GM21447 (cell line): ENCODE data around the gene CSTPP1.

Source experiments
- ATAC-seq: cut with Tn5 transposase; IDR thresholded peaks from one replicate; pipeline ENCODE4 v1.9.1; 2021; ENCODE audit not compliant: unreplicated experiment

The CSTPP1 gene, protein sequence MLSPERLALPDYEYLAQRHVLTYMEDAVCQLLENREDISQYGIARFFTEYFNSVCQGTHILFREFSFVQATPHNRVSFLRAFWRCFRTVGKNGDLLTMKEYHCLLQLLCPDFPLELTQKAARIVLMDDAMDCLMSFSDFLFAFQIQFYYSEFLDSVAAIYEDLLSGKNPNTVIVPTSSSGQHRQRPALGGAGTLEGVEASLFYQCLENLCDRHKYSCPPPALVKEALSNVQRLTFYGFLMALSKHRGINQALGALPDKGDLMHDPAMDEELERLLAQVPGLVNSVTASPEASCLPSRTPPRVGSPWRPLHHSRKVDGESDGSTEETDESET

DNA sequence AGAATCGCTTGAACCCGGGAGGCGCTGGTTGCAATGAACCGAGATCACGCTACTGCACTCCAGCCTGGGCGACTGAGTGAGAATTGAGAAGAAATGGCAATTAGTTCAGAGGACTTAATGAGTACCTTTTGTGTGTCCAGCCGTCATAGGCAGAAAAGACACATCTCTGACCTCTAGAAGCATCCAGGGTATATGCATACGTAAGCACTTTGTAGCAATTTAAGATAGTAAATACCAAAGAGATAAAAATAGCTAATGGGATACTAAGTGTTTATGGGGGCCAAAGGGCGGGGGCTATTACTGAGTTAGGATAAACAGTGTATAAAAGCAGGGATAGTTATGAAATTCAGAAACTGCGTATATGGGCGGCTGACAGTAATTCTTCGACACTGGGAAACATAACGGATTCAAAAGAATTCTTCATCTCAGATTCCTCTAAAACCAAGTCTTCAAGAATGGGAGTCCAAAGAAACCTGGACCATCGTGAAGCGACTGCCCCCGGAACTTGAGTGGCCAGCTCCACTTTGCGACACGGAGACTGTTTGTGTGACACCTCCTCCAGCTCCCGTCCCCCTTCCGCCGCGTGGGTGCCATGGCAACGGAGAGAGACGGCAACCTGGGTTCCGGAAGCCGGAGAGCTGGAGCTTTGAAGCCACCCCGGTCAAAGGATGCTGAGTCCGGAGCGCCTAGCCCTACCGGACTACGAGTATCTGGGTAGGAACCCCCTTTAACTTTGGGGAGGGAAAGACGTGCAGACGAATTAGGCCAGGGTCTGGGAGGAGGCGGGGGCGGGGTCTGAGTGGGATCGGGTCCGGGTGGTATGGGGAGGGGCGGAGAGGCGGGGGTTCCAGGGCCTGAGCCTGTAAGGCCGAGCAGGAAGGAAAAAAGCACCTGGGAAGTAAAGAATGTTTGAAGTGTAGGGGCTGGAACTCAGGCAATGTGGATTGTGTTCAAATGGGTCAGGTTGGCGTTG is at the start of gene CSTPP1:
CSTPP1 (plus strand) TSS at position 624 of the 973 bp plus-strand sequence; CDS start at position 669, 45 bp downstream.
- ATAC-seq: peak; percentile 89

DNA sequence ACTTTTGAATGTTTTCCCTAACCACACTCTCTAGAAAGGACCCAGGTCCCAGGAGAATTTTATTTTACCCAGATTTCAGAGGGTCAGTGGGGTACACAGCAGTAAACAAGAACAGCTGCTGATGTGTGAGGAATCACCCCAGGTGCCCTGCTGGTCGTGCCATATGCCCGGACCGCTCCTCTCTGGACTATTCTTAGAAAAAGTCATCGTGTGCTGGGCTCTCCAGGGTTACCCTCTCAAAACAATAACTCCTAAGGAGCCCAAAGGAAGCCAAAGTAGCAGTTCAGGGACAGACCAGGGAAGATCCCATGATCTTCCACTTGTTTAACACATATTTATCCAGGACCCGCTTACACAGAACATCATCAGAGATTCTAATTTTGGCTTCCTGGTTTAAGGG is 47.9 kb upstream of the CSTPP1 start:
- ATAC-seq: no peak

DNA sequence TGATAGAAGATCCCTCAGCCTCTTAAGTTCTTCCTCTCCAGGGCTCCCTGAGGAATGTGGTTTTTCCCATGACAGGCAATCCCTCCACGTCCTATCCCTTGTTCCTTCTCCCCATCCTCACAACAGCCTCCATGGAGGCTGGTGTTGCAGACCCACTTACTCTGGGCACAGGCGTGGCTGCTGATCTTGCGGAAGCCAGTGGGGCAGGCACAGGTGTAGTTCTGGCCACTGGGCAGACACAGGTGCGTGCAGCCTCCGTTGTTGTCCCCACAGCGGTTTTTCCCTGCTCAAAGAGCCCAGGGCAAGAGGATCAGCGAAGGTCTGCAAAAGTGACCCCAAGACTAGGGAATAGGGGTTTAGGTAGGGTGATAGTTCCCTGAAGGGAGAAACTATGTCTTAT is 47.3 kb upstream of the CSTPP1 start:
- no peak for ATAC-seq

DNA sequence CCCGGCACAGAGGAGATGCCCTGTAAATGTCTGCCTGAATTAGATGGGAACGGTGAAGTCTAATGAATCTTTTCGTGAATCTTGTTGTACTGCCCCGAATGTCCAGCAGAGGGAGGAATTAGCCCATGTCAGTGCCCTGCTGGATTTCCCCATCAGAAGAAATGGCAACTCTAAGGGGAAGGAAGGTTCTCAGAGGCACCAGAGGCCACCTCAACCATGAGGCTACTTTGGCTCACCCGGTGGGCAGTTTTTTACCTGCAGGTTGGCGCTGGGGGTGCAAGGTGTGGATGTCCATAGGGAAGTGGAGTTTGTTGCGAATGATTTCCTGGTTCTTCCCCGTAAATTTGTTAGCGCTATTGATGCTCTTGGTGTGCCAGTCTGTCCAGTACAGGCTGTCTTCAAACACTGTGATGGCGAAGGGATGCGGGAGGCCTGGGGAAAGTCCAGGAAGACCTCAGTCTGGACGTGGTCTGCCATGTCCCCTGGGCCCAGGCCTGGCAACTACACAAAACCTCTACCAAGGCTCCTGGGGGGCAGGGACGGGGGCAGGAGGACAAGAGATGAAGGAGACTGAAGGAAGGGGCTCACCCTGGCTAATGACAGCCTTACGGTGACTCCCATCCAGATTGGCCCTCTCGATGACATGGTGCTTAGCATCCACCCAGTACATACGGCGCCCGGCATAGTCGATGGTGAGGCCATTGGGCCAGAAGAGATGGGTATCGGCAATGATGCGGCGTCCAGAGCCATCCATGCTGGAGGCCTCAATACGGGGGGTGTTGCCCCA is 46.7 kb upstream of the CSTPP1 start:
- ATAC-seq: no peak

DNA sequence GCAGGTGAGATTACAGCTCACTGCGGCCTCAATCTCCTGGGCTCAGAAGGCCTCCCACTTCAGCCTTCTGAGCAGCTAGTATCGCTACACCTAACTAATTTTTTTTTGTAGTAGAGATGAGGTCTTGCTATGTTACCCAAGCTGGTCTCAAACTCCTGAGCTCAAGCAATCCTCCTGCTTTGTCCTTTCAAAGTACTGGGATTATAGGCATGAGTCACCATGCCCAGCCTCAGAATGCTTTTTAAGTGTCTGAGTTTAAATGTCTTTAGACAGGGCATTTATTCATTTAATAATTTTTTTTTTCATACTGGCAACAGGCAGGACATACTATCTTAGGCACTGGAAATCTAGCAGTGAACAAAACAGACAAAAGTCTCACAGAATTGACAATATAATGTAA is 45.9 kb upstream of the CSTPP1 start:
- ATAC-seq: no peak

DNA sequence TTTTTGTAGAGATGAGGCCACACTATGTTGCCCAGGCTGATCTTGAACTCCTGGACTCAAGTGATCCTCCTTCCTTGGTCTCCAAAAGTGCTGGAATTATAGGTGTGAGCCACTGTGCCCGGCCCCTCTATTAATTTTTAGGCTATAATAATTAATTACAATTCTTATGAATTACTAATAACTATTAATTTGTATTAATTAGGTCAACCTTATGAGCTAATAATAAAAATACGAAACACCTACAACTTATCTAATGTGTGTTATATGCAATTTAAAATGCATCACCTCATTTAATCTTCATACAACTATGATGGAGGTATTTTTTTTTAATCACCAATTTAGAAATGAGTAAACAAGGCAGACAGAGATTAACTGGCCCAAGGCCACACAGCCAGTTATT is 44.5 kb upstream of the CSTPP1 start:
- ATAC-seq: no peak

DNA sequence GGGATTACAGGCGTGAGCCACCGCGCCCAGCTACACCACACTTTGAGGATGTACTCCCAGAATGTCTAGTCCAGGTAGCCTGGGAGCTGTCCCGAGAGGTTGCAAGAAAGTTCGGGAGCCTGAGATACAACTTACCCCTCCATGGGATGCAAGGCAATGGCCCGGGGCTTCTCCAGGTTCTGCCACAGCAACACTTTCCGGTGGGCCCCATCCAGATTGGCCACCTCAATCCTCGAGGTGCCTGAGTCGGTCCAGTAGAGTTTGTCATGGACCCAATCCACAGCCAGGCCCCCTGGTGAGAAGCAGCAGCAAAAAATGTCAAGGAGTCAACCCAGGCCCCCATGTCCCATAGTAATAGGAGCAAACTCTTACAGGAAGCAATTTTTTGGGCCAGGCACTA is 43.7 kb upstream of the CSTPP1 start:
- no peak for ATAC-seq

DNA sequence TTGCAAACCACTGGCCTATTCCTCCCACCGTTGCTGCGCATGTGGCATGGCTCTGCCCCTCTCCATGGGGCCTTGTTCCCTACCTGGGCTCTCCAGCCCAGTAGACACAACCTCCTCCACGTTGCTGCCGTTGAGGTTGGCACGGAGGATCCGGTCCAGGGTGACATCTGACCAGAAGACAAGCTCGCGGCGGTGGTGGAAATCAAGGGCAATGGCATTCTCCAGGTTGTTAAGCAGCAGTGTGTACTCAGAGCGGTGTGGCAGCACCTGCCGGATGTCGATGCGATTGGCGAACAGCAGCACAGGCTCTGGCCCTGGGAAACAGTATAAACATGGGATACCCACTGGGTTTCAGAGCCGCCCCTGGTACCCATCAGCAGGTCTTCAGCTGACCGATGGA is 42.1 kb upstream of the CSTPP1 start:
- ATAC-seq: no peak

DNA sequence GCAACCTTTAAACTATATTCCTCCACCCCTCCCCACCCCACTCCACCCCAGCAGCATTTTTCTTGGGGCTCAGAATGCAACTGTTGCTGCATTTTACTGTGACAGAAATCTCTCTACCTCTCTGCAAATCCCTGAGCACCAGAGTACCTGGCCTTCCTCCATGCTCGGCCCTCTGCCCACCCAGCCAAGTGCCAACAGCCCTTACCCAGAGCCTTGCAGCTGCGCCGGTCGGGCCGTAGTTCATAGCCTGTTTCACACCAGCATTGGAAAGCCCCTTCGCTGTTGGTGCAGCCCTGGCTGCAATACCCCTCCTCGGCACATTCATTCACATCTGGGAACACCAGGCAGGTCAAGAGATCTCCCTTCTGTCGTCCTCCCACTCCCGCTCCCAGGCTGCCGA is 41.6 kb upstream of the CSTPP1 start:
- ATAC-seq: no peak

DNA sequence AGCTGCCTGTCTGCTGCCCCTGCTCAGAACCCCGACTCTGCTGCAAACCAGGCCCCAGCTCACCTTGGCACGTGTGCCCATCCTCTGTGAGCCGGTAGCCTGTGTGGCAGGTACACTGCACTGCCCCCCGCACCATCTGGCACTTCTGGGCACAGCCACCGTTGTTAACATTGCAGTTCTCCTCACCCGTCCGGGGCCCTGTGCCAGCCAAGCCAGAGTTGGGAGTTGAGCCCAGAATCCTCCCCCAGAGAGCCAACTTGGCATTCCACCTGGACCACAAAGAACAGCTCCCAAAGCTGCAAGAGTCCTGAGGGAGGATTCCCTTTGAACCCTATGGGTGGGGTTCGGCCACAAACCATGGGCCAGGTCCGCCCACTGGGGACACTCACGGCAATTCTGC is 40.7 kb upstream of the CSTPP1 start:
- no peak for ATAC-seq

DNA sequence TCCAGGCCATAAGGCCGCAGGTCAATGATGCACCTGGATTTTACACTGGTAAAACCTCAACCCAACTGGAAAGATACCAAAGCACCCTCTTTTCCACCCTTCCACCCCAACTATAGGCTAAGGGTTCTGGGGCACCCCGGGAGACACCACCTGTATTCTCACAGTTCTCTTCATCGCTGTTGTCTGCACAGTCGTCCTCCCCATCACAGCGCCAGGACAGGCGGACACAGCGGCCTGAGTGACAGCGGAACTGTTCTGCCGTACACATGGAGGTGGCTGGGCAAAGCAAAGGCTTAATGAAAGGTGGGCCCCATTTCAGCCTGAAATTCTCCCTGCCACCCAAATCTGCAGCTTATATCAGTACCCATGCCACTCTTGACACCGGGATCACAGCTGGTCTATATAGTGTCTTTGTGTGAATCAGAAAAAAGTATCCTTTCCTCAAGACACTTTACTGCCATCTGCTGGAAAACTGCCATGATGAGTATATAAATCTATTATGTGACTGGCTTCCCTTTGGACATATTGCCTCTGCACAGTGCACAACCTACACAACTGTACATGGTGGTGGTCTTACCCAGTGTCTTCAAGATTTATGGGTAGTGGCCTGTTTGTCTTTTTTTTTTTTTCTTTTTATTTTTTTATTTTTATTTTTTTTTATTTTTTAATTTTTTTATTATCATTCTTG is 39.7 kb upstream of the CSTPP1 start:
- ATAC-seq: no peak

DNA sequence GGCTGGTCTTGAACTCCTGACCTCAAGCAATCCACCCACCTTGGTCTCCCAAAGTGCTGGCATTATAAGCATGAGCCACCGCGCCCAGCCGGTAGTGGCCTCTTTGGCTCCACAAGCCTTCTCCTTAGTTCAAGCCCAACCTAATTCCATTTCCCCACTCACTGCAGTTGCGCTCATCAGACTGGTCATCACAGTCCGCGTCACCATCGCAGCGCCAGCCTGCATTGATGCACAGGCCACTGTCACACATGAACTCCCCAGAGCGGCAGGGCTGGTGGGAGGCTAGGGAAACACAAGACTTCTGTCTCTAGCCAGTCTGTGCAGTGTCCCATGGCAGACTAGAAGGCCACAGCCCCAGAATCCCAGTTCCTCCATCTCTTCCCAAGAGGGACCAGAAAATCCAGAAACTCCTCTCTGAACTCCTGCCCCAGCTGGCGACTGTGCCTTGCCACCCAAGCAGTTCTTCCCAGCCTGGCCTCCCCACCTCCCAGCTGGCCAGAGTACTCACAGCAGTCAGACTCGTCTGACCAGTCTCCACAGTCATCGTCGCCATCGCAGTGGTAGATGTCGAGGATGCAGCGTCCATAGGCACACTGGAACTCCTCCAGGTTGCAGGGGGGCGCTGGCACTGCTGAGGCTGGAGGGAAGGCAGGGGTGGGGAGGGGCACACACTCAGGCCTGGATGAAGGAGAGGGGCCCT is 38.0 kb upstream of the CSTPP1 start:
- ATAC-seq: no peak

DNA sequence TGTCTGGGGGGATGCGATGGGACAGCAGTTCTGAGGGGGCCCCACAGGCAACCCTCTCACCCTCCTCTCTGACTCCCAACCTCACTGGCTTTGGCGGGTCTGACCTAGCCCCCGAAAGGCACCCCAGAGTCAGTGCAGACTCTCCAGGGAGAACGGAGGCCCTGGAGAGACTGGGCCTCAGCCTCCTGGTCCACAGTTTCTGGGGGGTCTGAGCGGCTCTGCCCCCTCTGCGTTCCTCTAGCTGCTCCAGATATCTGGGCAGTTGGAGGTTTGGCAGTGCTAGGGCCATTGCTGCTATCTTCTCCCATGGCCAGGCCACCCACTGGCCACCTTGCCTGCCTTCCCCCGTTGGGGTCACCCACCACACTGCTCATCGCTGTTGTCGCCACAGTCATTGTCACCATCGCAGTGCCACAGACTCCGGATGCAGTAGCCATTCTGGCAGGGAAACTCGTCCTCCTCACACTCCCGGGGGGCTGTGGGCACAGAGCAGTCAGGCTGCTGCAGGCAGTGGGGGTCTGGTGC is 37.0 kb upstream of the CSTPP1 start:
- ATAC-seq: no peak

DNA sequence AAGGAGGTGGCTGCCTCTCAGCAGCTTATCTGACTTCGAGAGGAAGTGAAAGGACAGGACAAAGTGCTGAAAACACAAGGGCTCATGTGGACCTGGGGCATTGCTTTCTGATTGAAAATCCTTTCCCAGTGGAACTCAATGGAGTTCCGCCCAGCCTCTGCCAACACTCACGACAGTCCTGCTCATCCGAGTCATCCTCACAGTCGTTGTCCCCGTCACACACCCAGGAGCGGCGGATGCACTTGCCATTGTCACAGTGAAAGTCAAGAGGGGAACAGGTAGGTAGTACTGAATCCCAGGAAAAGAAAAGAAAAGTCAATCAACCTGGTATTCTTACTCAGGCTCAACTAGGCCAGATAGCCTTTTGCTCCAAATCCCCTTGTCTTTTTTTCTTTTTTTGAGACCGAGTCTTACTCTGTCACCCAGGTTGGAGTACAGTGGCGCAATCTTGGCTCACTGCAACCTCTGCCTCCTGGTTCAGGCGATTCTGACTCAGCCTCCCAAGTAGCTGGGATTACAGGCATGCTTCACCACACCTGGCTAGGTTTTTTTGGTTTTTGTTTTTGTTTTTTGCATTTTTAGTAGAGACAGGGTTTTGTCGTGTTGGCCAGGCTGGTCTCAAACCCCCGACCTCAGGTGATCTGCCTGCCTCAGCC is 36.3 kb upstream of the CSTPP1 start:
- ATAC-seq: no peak

DNA sequence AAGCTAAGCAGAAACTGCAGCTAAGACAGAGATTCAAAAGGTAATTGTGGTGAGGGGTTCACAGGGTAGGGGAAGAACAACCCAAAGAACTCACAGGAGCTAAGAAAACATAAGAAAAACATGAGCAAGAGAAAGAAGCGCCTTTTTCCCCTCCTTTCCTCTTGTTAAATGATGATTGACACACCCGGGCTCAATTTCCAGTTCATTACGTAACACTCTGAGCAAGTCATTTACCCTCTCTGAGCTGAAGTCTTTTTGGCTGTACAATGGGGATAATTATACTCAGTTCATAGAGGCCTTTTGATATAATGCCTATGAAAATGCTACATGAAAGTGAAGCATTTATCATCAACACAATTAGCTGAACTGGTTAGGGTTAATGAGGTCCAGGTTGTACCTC is 35.4 kb upstream of the CSTPP1 start:
- ATAC-seq: no peak

DNA sequence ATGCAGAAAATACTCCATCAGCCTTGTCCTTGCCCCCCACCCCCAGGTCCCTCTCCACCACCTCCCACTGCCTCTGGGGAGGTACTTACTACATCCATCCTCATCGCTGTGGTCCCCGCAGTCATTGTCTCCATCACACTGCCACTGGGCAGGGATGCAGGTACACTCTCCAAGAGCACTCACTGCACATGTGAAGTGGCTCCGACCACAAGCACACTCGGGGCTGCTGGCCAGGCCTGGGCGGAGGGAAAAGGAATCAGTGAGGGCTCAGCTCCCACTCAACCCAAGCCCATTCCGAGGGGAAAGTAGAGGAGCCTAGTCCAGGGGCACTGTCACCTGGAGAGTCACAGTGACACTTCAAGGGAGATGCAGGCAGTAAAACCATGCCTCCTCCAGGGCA is 33.9 kb upstream of the CSTPP1 start:
- ATAC-seq: no peak

DNA sequence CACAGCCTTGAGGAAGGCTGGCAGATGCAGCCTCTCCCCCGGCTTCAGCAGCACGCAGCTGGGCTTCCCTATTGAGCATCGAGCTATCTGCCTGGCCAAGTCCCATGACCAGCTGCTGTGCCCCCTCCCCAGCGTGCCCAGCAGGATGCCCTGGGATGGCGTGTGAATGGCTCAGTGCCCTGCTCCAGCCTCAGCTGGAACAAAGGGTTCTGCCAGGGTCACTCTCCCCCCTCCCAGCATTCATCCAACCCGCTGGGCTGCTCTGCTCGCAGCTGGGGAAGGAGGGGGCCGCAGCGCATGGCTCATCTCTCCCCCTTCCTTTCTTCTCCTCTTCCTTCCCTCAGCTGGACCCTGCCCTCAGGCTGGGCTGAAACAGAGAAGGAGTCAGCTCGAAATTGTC is 32.7 kb upstream of the CSTPP1 start:
- no peak for ATAC-seq

DNA sequence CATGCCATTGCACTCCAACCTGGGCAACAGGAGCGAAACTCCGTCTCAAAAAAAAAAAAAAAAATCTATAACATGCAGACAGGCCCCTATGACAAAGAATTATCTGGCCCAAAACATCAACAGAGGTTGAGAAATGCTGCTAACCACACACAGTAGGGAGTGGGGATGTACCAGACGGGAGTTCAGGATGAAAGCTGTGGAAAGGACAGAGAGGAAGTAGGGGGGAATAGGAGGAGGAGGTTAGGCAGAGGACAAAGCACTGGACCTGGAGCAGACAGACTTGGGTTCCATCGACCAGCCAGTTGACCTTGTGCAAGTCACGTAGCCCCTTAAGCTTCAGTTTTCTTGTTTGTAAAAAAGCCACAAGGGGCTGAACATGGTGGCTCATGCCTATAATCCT is 30.8 kb upstream of the CSTPP1 start:
- ATAC-seq: no peak

DNA sequence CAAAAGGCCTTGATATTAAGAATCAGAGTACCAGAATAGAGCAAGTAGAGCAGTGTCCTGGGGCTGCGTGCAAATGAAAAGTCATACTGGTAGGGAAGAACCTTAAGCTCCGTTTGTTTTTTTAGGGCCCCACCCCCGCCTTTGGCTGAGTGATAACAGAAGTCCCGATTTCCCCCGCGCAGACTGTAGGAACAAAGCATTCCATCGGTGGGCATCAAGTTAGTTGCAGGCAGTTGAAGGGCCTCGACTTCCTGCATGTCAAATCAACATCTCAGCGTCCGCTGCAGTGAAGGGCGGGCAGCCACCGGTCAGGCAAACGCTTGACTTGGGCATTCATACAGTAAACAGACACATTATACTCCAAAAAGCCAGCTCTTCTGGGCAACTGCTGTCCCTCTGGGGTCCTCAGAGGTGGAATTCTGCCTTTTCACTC is 29.9 kb upstream of the CSTPP1 start:
- ATAC-seq: no peak
